A549 (cell line): ENCODE results near the gene NTF3. TPM values are rescaled to one million over a fixed set of nuclear protein-coding genes. Genes with fewer than 3 reads are reported as not detected.

Experiments used
- ATAC-seq, 2 experiments: fragments of 200-7000 bp in 1 of 2; fragments of >200 bp in 1 of 2; cut with Nextera tagmentation in 1 of 2; cut with Tn5 transposase in 1 of 2; 3 replicates each; pipeline versions ENCODE4 v1.8.0 to v1.9.1; 2018 to 2020; ENCODE audit warnings: mild to moderate bottlenecking in 1 of 2, moderate library complexity in 1 of 2
- CTCF ChIA-PET: fragments of 300-600 bp; sonication (Branson Sonifier 250); formaldehyde crosslinking; extraction: SDS; loops from one replicate; lab custom pipeline; 2021; ENCODE audit warnings: antibody characterized with exemption, inconsistent platforms; lab: Yijun Ruan, JAX
- POLR2A ChIA-PET: fragments of 350-600 bp; formaldehyde crosslinking; extraction: SDS; loops from one replicate; lab custom pipeline; 2021; ENCODE audit warnings: antibody characterized with exemption, inconsistent platforms; lab: Yijun Ruan, JAX
- DNase-seq, 2 experiments: peaks; one replicate each; pipeline versions ENCODE4 v3.0.0 to v3.0.0-alpha.2; 2011 to 2016; ENCODE audit warnings: low read depth in 1 of 2, low spot score in 1 of 2
- FAIRE-seq: peaks from 2 replicates; lab custom pipeline; 2011; peaks lifted over from hg19 to GRCh38; lab: Jason Lieb, UNC
- H3K27ac ChIP-seq, 2 experiments: fragments of >200 bp; sonication (Bioruptor Twin); formaldehyde crosslinking; 3 replicates each; pipeline ENCODE4 v1.5.1; 2016 to 2017
- H3K4me1 ChIP-seq: fragments of >200 bp; sonication (Bioruptor Twin); formaldehyde crosslinking; 3 replicates; pipeline ENCODE4 v1.6.1; 2016
- H3K4me2 ChIP-seq: fragments of >200 bp; sonication (Bioruptor Twin); formaldehyde crosslinking; 3 replicates; pipeline ENCODE4 v1.6.1; 2016
- H3K4me3 ChIP-seq: fragments of >200 bp; sonication (Bioruptor Twin); formaldehyde crosslinking; 3 replicates; pipeline ENCODE4 v1.5.1; 2016
- H3K9me3 ChIP-seq: fragments of >200 bp; sonication (Bioruptor Twin); formaldehyde crosslinking; 3 replicates; pipeline ENCODE4 v1.6.1; 2016
- BCL3 ChIP-seq: fragments of >200 bp; sonication (Bioruptor Twin); formaldehyde crosslinking; IDR thresholded peaks from 3 replicates; pipeline ENCODE4 v1.6.1; 2016
- CBX8 ChIP-seq: fragments of 200-600 bp; sonication (generic); IDR thresholded peaks from 2 replicates; pipeline ENCODE4 v1.6.1; 2016
- CEBPB ChIP-seq, 2 experiments: fragments of >200 bp in 1 of 2; sonication (Bioruptor Twin) in 1 of 2; formaldehyde crosslinking in 1 of 2; IDR thresholded peaks; 2 replicates each; pipeline ENCODE4 v1.6.1; 2012 to 2016
- FOSB ChIP-seq: fragments of 250-450 bp; sonication (Bioruptor Pico); IDR thresholded peaks from 2 replicates; pipeline ENCODE4 v1.5.0; 2020; ENCODE audit warnings: mild to moderate bottlenecking, moderate library complexity
- FOSL2 ChIP-seq, 2 experiments: fragments of 450-650 bp in 1 of 2; fragments of >200 bp in 1 of 2; sonication (Bioruptor Twin) in 1 of 2; formaldehyde crosslinking; IDR thresholded peaks; 2 replicates each; pipeline versions ENCODE4 v1.5.0 to v1.6.1; 2016 to 2020; ENCODE audit warnings: mild to moderate bottlenecking in 1 of 2, moderate library complexity in 1 of 2
- FOXS1 ChIP-seq: fragments of 250-450 bp; sonication (Bioruptor Pico); IDR thresholded peaks from 2 replicates; pipeline ENCODE4 v1.5.0; 2020; ENCODE audit warnings: mild to moderate bottlenecking, moderate library complexity
- HOXA7 ChIP-seq: fragments of 250-450 bp; sonication (Bioruptor Pico); IDR thresholded peaks from 2 replicates; pipeline ENCODE4 v1.5.0; 2020; ENCODE audit warnings: mild to moderate bottlenecking, moderate library complexity
- HOXB13 ChIP-seq: fragments of 250-450 bp; sonication (Bioruptor Pico); IDR thresholded peaks from 2 replicates; pipeline ENCODE4 v1.5.0; 2020; ENCODE audit warnings: low read depth, mild to moderate bottlenecking, moderate library complexity
- HOXB5 ChIP-seq: fragments of 250-450 bp; sonication (Bioruptor Pico); IDR thresholded peaks from 2 replicates; pipeline ENCODE4 v1.5.0; 2020; ENCODE audit warnings: mild to moderate bottlenecking, moderate library complexity
- JUN ChIP-seq, 2 experiments: fragments of >200 bp; sonication (Bioruptor Twin); formaldehyde crosslinking; IDR thresholded peaks; 2 replicates in 1 of 2; 3 replicates in 1 of 2; pipeline ENCODE4 v1.6.1; 2016 to 2017
- JUNB ChIP-seq: fragments of >200 bp; sonication (Bioruptor Twin); formaldehyde crosslinking; IDR thresholded peaks from 2 replicates; pipeline ENCODE4 v1.6.1; 2016
- MAX ChIP-seq: IDR thresholded peaks from 2 replicates; pipeline ENCODE4 v1.6.1; 2012
- POLR2A ChIP-seq: IDR thresholded peaks from 2 replicates; pipeline ENCODE4 v1.6.1; 2012; ENCODE audit warnings: mild to moderate bottlenecking, low read length
- POLR2AphosphoS2 ChIP-seq: conservative IDR thresholded peaks from 2 replicates; pipeline ENCODE4 v1.6.1; 2012; ENCODE audit warnings: low read length, improper control_type of control experiment, inconsistent platforms
- TFCP2L1 ChIP-seq: fragments of 250-450 bp; sonication (Bioruptor Pico); IDR thresholded peaks from 2 replicates; pipeline ENCODE4 v1.5.0; 2021; ENCODE audit warnings: mild to moderate bottlenecking
- WGBS: methylation state at CpG from one replicate; pipeline ENCODE4 v1.1.6; 2017; ENCODE audit errors: missing lambda C conversion rate; 5-methylcytosine and 5-hydroxymethylcytosine counted together
- polyA plus RNA-seq, 4 experiments: library from polyadenylated mRNA; depleted of rRNA in 3 of 4; stranded (reverse); fragments of >200 nt; fragmentation: RNase III in 1 of 4; extraction: RNeasy Plus Mini Kit Qiagen cat#74134 plus additional on column Dnase treatment in 1 of 4; gene quantifications; 2 replicates in 3 of 4; 3 replicates in 1 of 4; pipeline ENCODE4 v1.2.3, GENCODE V29; 2011 to 2017
- TF ChIP-seq, protein P1 (sequence below): fragments of 150-350 bp; IDR thresholded peaks from 2 replicates; pipeline ENCODE4 v1.6.1; 2014; ENCODE audit warnings: low read depth, mild to moderate bottlenecking, low read length
- TF ChIP-seq, protein P2 (sequence below): IDR thresholded peaks from 2 replicates; pipeline ENCODE4 v1.6.1; 2012
- TF ChIP-seq, protein P3 (sequence below): fragments of 450-650 bp; IDR thresholded peaks from 2 replicates; pipeline ENCODE4 v1.6.1; 2014; ENCODE audit warnings: antibody characterized with exemption
- TF ChIP-seq, protein P4 (sequence below): fragments of >200 bp; sonication (Bioruptor Twin); formaldehyde crosslinking; IDR thresholded peaks from 3 replicates; pipeline ENCODE4 v1.5.1; 2016

NTF3 gene
- polyA plus RNA-seq, 2 of the 4 experiments (the other 2 are of a cell fraction) = not detected

GRCh38 chr12:5452569-5452968 is 20.7 kb downstream of the NTF3 start:
- WGBS = 26% methylated on average over 9 of the region's 9 CpGs
- ChIA-PET CTCF (interaction anchor here (0.6 to 0.7 kb wide), 2 partner anchors 73 to 1831 kb away, joined by 3 to 4 read pairs; no protein-coding TSS in a partner anchor), POLR2A (no interaction called here)
- no peak for FAIRE-seq
- Histone ChIP-seq H3K4me2 (no peak overlapping the region), H3K4me3 (no peak overlapping the region), H3K9me3 (no peaks in the 10 kb centered on the region), H3K27ac (no peak overlapping the region), H3K4me1 (no peaks in the 10 kb centered on the region)
- no peak for ATAC-seq
- no peak for TF ChIP-seq BCL3
- TF ChIP-seq HOXA7 (CRISPR knock-in tag) = no peak
- no peak for TF ChIP-seq POLR2AphosphoS2
- TF ChIP-seq, all 56 proteins: peak for 0
- no peak for DNase-seq

GRCh38 chr12:5453466-5453865 is 21.6 kb downstream of the NTF3 start:
- ChIA-PET CTCF (no interaction called here), POLR2A (no interaction called here)
- Histone ChIP-seq H3K27ac (no peak overlapping the region), H3K4me1 (no peaks in the 10 kb centered on the region), H3K4me2 (no peak overlapping the region), H3K9me3 (no peaks in the 10 kb centered on the region), H3K4me3 (no peak overlapping the region)
- FAIRE-seq (no peak), ATAC-seq (no peak), DNase-seq (no peak)
- 15% methylated on average over 5 of the region's 5 CpGs for WGBS
- TF ChIP-seq, protein P1, sequence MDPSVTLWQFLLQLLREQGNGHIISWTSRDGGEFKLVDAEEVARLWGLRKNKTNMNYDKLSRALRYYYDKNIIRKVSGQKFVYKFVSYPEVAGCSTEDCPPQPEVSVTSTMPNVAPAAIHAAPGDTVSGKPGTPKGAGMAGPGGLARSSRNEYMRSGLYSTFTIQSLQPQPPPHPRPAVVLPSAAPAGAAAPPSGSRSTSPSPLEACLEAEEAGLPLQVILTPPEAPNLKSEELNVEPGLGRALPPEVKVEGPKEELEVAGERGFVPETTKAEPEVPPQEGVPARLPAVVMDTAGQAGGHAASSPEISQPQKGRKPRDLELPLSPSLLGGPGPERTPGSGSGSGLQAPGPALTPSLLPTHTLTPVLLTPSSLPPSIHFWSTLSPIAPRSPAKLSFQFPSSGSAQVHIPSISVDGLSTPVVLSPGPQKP = no peak
- TF ChIP-seq, protein P2, sequence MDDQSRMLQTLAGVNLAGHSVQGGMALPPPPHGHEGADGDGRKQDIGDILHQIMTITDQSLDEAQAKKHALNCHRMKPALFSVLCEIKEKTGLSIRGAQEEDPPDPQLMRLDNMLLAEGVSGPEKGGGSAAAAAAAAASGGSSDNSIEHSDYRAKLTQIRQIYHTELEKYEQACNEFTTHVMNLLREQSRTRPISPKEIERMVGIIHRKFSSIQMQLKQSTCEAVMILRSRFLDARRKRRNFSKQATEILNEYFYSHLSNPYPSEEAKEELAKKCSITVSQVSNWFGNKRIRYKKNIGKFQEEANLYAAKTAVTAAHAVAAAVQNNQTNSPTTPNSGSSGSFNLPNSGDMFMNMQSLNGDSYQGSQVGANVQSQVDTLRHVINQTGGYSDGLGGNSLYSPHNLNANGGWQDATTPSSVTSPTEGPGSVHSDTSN = no peak
- TF ChIP-seq HOXB5 (no peak), BCL3 (no peak), FOXS1 (CRISPR knock-in tag) (no peak), TFCP2L1 (CRISPR knock-in tag) (no peak), FOSB (no peak), CBX8 (no peak), JUN (IDR thresholded peaks at IDR 0.05) (no peak), JUNB (no peak), POLR2A (no peak), HOXB13 (CRISPR knock-in tag) (no peak), FOSL2 (IDR thresholded peaks at IDR 0.05) (no peak), FOSL2 (CRISPR knock-in tag; IDR thresholded peaks at IDR 0.05) (no peak), CEBPB (IDR thresholded peaks at IDR 0.05) (no peak), MAX (no peak)
- TF ChIP-seq, protein P3, sequence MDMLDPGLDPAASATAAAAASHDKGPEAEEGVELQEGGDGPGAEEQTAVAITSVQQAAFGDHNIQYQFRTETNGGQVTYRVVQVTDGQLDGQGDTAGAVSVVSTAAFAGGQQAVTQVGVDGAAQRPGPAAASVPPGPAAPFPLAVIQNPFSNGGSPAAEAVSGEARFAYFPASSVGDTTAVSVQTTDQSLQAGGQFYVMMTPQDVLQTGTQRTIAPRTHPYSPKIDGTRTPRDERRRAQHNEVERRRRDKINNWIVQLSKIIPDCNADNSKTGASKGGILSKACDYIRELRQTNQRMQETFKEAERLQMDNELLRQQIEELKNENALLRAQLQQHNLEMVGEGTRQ = no peak
- TF ChIP-seq, protein P4, sequence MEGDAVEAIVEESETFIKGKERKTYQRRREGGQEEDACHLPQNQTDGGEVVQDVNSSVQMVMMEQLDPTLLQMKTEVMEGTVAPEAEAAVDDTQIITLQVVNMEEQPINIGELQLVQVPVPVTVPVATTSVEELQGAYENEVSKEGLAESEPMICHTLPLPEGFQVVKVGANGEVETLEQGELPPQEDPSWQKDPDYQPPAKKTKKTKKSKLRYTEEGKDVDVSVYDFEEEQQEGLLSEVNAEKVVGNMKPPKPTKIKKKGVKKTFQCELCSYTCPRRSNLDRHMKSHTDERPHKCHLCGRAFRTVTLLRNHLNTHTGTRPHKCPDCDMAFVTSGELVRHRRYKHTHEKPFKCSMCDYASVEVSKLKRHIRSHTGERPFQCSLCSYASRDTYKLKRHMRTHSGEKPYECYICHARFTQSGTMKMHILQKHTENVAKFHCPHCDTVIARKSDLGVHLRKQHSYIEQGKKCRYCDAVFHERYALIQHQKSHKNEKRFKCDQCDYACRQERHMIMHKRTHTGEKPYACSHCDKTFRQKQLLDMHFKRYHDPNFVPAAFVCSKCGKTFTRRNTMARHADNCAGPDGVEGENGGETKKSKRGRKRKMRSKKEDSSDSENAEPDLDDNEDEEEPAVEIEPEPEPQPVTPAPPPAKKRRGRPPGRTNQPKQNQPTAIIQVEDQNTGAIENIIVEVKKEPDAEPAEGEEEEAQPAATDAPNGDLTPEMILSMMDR = no peak
